ENCODE measurements around the gene CDK11B. TPM values are rescaled to one million over a fixed set of nuclear protein-coding genes. Genes with fewer than 3 reads are reported as not detected.
A peak's percentile ranks its signal among the peaks of the same experiment; 100 is the strongest.

CDK11B gene
- total RNA-seq, 1 experiment from 2014 or later, result 30.1 TPM

DNA sequence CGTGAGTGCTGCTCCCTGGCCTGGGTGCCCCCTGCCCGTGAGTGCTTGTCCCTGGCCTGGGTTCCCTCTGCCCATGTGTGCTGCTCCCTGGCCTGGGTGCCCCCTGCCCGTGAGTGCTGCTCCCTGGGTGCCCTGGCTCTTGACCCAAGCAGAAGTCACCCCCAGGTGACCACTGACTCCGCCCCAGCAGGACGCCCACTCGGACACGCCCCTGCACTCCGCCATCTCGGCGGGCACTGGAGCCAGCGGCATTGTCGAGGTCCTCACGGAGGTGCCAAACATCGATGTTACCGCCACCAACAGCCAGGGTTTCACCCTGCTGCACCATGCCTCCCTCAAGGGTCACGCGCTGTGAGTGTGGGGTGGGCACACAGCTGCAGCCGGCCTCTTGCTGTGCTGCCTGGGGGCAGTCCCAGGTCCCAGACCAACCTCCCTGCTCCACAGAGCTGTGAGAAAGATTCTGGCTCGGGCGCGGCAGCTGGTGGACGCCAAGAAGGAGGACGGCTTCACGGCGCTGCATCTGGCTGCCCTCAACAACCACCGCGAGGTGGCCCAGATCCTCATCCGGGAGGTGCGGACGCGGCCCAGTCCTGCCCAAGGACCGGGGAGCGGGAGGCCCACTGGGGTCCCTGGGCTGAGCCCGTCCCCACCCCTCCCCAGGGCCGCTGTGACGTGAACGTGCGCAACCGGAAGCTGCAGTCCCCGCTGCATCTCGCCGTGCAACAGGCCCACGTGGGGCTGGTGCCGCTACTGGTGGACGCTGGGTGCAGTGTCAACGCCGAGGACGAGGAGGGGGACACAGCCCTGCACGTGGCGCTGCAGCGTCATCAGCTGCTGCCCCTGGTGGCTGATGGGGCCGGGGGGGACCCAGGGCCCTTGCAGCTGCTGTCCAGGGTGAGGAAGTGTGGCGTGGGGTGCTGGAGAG, 30.7 kb downstream of the CDK11B start:
- Histone ChIP-seq H3K18ac (ENCODE audit: insufficient read length, low read depth, low read length) (no peak overlapping the region), H3K79me1 (ENCODE audit: insufficient read depth, low read depth, low read length, poor library complexity, severe bottlenecking) (no peaks in the 10 kb centered on the region), H3K9me3 (ENCODE audit: control insufficient read depth, low read depth, low read length) (no peaks in the 10 kb centered on the region), H4K5ac (ENCODE audit: insufficient read length, low read depth, low read length) (no peak overlapping the region), H2BK12ac (ENCODE audit: insufficient read length, low read depth, low read length) (no peak overlapping the region), H2BK5ac (ENCODE audit: insufficient read length, low read length) (no peak overlapping the region), H3K4me1 (ENCODE audit: insufficient read depth, low read length) (no peaks in the 10 kb centered on the region), H2BK20ac (ENCODE audit: low read depth, low read length, poor library complexity, severe bottlenecking) (no peak overlapping the region), H2AK5ac (ENCODE audit: insufficient read length, low read length) (no peak overlapping the region), H4K8ac (replicated peaks; ENCODE audit: insufficient read length, low read depth, low read length) (no peak overlapping the region), H3K27me3 (ENCODE audit: insufficient read depth, low read length) (no peaks in the 10 kb centered on the region; the same call in 1 of the 2 replicates), H3K23me2 (ENCODE audit: insufficient read length, low read depth, low read length, poor library complexity, severe bottlenecking) (peaks cover 7% of the 10 kb centered on the region), H3K9ac (ENCODE audit: extremely low read depth, insufficient read length, low read length) (no peak overlapping the region), H2AFZ (ENCODE audit: low read length) (no peak overlapping the region), H3K4me2 (ENCODE audit: insufficient read depth, insufficient read length, low read length) (no peak overlapping the region), H3T11ph (ENCODE audit: low read length) (no peak overlapping the region), H4K91ac (ENCODE audit: insufficient read length, low read depth, low read length) (no peak overlapping the region), H3K14ac (ENCODE audit: insufficient read depth, low read length) (no peak overlapping the region; the same call in 1 of the 2 replicates), H3K79me2 (ENCODE audit: insufficient read depth, low read length) (no peaks in the 10 kb centered on the region), H3K23ac (ENCODE audit: insufficient read length, low read depth, low read length) (no peak overlapping the region), H2BK120ac (ENCODE audit: low read depth, low read length, poor library complexity, severe bottlenecking) (no peak overlapping the region), H4K20me1 (ENCODE audit: control insufficient read depth, insufficient read depth, insufficient read length) (no peaks in the 10 kb centered on the region), H3K27ac (ENCODE audit: insufficient read length, low read depth, low read length) (no peak overlapping the region), H3K56ac (ENCODE audit: insufficient read length, low read depth, low read length) (no peak overlapping the region), H2BK15ac (ENCODE audit: low read depth, low read length) (no peak overlapping the region), H3K4ac (ENCODE audit: low read depth, low read length) (no peak overlapping the region)
- peak; percentile 28 for DNase-seq
- Mint-ChIP-seq H3K27ac (no peak overlapping the region), H3K9me3 (no peaks in the 10 kb centered on the region), H3K4me1 (peaks cover 2% of the 10 kb centered on the region in 2 experiments; a peak in 2 of 4 replicates), H3K4me3 (no peak overlapping the region), H3K36me3 (ENCODE audit: insufficient read depth in 1 of 3, low read depth in 3 of 3) (no peaks in the 10 kb centered on the region), H3K27me3 (ENCODE audit: low read depth) (peaks cover 12% of the 10 kb centered on the region)
- no CpG with 5 or more reads among the region's 53 CpGs for WGBS (ENCODE audit: extremely low coverage, insufficient read length, low lambda C conversion rate)
- TF ChIP-seq, protein P1, sequence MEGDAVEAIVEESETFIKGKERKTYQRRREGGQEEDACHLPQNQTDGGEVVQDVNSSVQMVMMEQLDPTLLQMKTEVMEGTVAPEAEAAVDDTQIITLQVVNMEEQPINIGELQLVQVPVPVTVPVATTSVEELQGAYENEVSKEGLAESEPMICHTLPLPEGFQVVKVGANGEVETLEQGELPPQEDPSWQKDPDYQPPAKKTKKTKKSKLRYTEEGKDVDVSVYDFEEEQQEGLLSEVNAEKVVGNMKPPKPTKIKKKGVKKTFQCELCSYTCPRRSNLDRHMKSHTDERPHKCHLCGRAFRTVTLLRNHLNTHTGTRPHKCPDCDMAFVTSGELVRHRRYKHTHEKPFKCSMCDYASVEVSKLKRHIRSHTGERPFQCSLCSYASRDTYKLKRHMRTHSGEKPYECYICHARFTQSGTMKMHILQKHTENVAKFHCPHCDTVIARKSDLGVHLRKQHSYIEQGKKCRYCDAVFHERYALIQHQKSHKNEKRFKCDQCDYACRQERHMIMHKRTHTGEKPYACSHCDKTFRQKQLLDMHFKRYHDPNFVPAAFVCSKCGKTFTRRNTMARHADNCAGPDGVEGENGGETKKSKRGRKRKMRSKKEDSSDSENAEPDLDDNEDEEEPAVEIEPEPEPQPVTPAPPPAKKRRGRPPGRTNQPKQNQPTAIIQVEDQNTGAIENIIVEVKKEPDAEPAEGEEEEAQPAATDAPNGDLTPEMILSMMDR (conservative IDR thresholded peaks at IDR 0.05), result no peak

All from H9 (cell line).